GM21717 (cell line): Measurements from ENCODE around the gene LYSMD3.
A peak's percentile ranks its signal among the peaks of the same experiment; 100 is the strongest.
"Not testable (repeated sequence)": the region's sequence is repeated elsewhere in the genome, so short reads cannot be mapped to it uniquely, and the experiment has no call there.

Experiments used
- ATAC-seq: cut with Tn5 transposase; IDR thresholded peaks from one replicate; pipeline ENCODE4 v1.9.1; 2021; ENCODE audit warnings: mild to moderate bottlenecking, moderate library complexity; ENCODE audit not compliant: unreplicated experiment

Gene LYSMD3

DNA sequence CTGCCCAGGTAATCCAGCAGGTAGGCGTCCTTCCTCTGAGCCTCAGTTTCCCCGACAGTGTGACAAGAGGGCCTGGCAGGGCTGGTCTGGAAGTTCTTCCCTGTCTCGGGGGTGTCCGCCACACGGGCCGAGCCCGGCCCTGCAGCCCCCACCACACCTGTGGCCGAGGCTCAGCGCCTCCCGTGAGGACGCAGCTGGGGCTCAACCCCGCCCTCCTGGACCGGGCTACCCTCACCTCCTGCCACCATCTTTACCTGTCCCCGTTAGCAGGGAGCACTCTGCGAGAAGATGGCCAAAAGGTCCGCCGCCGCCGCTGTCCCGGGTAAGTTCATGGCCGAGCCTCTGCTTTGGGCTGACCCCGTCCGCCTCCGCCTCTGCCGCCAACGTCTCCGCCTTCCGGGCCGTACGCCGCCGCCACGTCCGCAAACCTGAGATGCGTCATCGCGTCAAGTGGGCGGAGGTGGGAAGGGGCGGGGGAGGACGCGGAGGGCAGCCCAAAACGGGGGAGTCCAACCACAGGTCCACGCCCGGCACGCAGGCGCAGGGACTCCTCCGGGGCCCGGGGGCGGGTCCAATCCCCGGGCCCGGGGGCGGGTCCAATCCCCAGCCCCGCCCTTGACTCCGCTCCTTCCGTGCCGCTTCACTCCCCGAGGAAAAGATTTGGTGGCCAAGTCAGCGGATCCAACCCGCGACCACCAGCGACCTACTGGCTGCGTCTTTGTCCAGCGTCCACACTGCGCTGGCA, at the start of gene LYSMD3:
TSS of gene LYSMD3 (minus strand) at position 391 of the 745 bp plus-strand sequence. CDS start 4,295 bp downstream, outside the sequence.
- ATAC-seq, result peak; percentile 92

DNA sequence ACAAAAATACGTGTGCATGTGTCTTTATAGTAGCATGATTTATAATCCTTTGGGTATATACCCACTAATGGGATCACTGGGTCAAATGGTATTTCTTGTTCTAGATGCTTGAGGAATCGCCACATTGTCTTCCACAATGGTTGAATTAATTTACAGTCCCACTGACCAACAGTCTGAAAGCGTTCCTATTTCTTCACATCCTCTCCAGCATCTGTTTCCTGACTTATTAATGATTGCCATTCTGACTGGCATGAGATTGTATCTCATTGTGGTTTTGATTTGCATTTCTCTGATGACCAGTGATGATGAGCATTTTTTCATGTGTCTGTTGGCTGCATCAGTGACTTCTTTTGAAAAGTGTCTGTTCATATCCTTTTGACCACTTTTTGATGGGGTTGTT, 47.2 kb upstream of the LYSMD3 start:
- not testable (repeated sequence) for ATAC-seq

DNA sequence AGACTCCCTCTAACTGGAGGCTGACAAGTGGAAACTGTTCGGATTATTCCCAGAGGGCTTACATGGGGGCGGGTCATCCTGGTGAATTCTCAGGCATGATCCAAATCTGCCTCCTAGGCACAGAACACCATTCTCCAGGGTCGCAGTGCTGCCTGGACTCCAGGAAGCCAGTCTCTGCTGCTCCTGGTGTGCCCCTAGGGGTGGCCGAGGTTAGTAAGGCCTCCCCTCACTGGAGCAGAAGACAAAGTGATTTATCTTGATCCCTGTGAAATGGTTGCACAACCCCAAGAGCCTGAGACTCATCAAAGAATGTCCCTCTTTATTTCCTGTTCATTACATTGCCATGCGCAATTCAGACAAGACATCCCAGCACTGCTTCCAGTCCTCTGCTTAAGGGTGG, 46.3 kb upstream of the LYSMD3 start:
- ATAC-seq, result no peak

DNA sequence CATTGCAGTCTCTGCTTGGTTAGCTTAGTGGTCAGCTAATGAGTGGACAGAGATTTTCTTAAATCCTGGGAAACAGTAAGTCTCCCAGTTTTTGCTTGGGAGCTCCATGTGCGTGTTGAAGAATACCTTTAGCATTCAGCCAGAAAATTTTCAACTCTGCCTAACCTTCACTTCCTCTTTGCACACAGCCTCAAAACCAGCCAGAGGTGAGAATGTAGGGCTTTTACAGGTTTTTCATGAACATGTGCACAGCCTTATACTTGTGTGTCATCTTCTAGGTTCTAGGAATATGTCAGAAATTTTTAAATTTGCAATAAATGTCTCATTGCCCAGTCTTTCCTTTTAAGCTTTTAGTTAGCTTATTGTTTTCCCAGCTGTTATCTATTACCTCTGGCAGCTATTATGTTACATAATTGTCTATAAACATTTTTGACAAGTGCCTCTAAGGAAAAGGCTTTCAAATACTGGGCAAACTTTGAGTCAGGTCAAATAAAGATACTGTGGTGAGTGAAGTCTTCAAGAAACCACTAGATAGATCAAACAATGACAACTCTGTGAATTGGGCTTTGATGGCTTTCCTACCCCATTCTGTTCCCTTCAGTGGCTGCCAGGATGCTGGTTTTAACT, 41.9 kb upstream of the LYSMD3 start:
- no peak for ATAC-seq

DNA sequence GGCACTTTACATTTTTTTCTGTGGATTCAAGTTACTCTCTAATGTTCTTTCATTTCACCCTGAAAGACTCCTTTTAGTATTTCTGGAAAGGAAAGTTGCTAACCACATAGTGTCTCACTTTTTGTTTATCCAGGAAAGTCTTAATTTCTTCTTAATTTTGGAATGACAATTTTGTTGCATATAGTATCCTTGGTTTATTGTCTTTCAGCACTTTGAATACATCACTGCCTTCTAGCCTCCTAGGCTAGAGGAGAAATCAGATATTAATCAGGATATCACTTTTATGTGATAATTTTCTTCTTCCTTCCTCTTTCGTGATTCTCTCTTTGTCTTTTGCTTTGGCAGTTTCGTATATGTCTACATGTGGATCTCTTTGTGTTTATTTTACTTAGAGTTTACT, 40.6 kb upstream of the LYSMD3 start:
- ATAC-seq, result no peak

DNA sequence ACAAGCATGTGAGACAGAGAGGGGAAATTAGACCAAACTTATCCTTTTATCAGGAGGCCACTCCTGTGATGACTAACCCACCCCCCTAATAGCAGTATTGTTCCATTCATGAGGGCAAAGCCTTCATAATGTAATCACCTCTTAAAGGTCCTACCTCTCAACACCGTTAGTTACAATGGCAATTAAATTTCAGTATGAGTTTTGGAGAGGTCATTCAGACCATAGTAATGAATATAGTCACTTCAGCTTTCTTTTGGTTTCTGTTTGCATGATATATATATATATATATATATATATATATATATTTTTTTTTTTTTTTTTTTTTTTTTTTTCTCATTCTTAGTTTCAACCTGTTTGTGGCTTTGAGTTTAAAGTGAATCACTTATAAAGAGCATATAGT, 39.7 kb upstream of the LYSMD3 start:
- no peak for ATAC-seq

DNA sequence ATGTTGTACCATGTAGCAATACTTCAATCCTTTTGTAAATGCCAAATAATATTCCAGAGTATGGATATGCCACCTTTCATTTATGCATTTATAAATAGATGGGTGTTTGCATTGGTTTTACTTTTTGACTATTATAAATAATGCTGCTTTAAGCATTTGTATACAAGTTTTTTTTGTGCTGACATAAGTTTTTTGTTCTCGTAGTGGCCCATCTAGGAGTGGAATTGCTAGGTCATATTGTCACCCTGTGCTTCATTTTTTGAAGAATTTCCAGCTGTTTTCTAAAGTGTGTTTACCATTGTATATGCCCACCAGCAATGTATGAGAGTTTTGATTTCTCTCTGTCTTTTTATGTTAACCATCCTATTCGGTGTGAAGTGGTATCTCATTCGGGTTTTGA, 36.1 kb upstream of the LYSMD3 start:
- no peak for ATAC-seq

DNA sequence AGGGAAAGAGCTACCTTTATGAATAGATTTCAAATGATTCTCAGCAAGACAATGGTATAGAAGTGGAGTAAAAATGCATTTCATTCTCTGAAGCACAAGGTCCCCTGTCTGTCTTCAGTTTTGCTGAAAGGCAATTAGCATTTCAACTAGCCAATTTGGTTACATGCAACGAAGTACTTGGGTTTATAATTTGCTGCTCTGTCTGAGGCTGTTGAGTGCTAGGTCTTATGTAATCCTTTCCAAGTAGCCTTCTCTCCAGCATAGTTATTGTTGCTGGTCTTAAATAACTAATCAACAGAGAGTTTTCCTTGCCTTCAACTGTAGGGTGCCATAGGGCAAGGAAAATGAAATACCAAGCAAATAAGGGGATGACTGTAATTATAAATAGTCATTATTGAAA, 33.7 kb upstream of the LYSMD3 start:
- ATAC-seq, result no peak

DNA sequence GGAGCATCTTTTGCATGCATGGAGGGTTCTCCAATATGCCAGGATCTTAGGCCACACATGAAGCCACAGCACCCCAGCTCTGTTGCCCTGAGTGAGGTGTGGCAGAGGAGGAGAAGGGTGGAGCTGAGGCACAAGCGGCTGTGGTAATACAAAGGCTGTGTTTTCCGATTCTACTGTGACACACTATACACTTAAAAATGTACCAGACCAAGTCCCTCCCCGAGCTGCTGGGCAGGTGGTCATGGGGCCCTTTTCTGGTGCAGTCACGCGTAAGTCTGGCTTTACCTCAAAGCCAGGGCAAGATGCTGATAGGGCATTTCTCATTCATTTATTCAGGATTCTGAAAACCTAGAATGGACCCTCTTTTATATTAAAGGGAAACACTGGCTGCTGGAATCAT, 33.0 kb upstream of the LYSMD3 start:
- no peak for ATAC-seq

DNA sequence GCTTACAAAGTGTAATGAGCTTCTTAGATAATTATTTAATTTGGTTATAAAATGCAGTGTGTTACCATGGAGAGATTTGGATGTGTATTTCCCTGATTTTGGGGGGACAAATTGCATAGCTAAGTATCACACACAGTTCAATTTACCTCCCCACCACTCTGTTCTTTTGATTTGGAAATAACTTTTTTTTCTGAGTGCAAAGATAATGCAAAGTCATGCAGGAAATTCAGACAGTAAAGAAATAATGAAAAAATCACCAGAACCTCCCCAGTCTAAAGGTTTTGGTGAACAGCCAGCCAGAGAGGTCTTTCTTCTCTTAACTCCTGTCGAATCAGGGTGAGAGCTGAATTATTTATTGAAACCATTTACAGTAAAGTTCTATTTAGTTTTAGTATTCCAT, 32.4 kb upstream of the LYSMD3 start:
- ATAC-seq, result no peak

DNA sequence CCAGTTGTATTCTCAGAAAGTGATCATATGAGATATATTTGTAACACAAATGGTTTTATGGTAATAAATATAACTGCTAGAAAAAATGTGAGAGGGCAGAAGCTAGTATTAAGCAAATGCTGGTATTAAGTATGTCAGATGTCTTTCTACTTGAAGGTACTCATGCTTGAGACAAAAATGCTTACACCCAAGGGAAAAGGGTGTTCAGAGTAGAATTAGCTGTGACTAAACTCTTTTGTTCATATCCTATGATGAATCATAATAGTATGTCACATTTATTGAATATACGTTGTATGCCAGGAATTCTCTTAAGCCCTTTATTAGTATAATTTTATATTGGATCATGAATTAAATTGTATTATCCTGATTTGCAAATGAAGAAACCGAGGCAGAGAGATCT, 31.4 kb upstream of the LYSMD3 start:
- ATAC-seq, result no peak

DNA sequence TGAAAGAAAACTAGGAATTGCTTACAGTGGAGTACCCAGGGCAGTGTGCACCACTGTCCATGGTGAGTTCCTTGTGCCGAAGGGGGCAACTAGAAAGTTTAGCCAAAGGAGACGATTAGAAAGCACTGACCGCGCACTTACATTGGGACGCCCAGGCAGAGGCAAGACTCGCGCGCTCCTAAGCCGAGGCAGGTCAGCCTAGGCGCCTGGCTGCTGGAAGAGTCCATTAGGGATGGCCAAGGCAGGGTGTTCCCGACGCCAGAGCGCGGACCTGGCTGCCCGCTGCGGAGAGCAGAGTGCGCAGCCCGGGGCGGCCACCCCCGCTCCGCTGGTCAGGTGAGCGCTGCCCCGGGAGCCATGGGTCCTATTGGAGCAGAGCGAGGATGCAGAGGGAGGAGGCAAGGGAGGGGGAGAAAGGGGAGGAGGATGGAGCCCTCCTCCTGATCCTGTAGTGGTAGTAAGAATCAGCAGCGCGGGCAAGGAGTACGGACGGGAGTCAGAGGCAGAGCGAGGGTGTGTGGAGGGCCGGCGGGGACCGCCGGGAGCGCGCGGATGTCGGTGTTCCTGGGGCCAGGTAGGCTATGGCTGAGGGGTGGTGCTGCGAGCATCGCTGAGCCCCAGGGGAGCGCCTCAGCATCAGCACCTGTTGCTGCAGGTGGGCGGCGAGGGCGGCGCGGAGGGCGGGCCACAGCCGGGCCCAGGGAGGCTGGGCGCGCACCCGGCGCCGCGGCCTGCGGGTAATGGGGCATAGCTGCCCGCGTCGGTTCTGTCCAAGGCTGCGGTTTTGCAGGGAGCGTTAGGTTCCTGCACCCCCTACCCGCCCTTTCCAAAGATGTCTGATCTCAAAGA, 29.2 kb upstream of the LYSMD3 start, which contains the start of gene ADGRV1:
TSS of gene ADGRV1 (plus strand) at position 454 of the 849 bp plus-strand sequence. CDS start at position 553, 99 bp downstream.
- no peak for ATAC-seq

DNA sequence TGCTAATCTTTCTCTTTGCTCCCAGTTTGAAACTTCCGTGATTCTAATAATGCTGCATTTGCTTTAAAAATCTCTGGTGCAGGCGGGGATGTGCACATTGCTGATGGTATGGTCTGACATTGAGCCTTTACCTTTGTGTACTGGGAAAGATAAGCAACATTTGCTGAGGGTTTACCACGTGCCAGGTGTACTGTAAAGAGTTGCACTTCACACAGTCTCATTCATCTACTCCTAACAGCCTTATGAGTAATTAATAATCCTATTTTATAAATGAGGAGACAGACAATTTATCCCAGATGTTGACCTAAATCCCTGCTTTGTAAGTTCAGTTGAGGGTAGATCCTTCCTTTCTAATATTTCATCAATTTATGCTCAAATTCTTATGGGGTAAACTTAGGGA, 28.5 kb upstream of the LYSMD3 start:
- ATAC-seq, result no peak

DNA sequence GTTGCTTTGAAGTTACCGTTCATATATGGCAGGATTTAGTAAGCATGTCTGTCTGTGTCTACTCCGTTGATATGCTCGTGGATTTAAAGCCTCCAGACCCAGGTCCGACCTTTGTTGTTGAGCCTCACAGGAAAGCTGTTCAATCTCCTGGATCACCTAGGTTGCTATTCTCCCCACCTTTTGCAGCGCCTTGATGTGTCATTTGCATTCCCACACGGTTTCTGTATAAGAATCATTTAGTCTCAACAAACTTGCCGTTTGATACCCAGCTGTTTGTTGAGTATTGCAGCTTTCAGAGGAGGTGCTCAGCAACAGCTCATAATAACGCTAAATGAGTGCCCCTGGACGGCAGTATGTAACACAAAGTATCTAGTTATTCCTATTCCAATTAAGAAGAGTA, 28.0 kb upstream of the LYSMD3 start:
- no peak for ATAC-seq

DNA sequence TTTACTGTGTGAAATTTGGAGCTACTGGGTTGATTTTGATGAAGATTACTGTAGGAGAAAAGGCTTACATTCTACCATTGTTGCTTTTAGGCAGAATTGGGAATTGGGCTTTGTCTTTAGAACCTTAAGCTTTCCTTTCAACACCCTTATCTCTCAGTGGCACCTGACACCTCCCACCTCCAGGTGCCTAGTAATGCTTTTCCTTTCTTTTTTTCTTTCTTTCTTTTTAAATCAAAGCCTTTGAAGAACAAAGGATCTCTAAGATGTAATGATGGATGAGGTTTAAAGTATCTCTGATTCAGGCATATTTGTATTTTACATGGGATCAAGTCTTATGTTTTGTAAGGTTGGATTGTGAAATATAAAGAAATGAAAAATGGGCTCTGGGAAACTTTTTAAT, 26.3 kb upstream of the LYSMD3 start:
- no peak for ATAC-seq

DNA sequence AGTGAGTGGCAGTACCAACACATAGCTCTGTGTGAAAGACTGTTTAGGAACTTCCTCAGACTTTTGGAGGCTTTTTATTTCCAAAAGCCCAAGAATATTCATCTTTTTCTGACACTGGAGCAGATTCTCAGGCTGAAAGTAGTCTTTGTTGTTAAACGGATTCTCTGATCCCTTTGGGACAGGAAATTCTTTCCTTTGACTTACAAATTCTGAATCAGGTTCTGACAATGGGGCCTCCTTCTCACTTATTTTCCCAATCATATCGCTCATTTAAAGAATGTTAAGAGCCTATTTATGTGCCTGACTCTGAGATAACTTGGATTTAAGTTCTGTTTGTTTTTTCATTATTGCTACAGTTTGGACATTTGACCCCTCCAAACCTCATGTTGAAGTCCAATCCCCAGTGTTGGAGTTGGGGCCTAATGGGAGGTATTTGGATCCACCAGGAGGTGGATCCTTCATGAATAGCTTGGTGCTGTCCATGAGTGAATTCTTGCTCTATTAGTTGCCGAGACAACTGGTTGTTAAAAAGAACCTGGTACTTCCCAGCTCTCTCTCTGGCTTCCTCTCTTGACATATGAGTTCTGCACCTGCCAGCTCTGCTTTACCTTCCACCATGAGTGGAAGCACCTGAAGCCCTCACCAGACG, 25.1 kb upstream of the LYSMD3 start:
- ATAC-seq, result no peak

DNA sequence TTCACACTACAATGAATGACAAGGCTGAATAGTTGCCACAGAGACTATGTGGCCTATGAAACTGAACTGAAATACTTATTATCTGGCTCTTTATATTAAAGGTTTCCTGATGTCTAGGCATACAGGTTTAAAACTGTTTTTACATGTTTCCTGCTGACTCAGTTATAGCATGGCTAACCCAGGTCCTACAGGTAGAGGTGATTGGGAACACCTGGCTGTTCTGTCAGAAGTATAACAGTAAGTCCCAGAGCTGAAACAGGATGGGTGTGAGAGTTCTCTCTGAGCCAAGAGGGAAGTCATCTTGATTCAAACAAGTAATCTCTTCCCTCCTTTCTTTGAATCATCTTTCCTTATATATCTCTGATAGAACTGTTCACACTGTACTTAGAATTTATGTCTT, 24.3 kb upstream of the LYSMD3 start:
- ATAC-seq, result no peak

DNA sequence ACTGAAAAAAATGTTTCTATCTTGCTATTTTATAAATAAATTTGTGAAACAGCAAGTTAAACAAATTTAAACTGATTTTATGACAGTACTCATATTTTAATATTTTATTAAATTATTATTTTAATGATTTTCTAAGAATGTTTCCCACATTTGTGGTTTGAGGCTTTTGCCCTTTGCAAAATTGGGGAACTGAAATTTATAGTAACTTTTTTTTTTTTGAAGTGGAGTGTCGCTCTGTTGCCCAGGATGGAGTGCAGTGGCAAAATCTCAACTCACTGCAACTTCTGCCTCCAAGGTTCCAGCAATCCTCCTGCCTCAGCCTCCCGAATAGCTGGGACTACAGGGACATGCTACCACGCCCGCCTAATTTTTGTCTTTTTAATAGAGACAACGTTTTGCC, 22.0 kb upstream of the LYSMD3 start:
- ATAC-seq, result no peak

DNA sequence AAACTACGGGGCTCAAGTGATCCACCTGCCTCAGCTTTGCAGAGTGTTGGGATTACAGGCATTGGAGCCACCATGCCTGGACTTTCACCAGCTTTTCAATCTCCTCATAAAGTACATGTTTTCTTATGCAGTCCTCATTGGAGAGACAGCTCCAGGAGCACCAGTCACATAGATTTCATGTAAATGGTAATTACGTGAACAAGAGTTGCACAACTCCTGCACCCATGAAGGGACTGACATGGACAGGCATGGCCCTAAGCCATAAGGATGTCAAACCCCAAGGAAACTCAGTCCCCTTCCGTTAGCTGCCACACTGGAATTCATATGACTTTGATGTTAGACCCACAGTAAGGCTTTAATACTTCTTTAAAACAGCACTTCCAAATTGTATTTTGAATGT, 21.6 kb upstream of the LYSMD3 start:
- no peak for ATAC-seq

DNA sequence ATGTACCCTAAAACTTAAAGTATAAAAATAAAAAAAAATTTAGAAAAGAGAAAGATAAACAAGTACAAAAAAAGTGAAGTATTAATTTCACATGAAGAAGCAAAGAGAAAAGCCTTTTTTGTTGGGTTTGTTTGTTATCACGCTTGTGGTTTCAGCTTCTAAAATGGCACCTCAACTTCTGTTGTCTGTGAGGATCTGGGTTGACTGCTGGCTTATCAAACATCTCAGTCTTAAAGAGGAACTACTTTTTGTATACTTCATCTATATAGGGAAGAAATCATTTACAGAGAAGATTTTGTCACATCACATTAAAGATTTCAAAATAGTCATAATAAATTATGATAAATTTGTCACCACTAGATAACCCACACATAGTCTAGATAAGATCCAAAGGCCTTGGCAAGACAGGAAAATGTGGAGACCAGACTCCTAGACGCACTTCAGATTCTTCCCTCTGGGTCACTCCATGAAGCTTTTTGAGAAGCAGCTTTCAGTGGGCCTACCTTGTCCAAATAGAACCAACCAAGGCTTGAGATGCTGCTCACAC, 20.4 kb upstream of the LYSMD3 start:
- no peak for ATAC-seq

DNA sequence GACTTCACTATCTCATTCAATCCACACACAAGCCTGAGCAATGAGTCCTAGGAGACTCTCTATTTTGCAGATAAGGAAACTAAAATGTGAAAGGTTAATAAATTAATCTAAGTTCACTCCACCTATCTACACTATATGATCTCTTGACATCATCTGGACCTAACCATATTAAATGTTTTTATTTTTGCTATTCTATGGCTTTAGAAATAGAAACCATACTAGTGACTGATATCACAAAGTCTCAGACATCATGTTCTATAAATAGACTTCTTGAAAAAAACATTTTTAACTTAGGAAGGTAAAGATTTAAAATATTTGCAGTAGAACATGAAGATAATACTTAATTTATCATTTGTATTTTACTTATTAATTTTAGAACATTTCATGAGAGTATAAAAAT, 19.8 kb upstream of the LYSMD3 start:
- no peak for ATAC-seq
